Dermis blood vessel endothelial cell (primary cell): ENCODE measurements around the gene BCKDK. TPM values are rescaled to one million over a fixed set of nuclear protein-coding genes. Genes with fewer than 3 reads are reported as not detected.

ENCODE experiments used
- DNase-seq: peaks from one replicate; pipeline ENCODE4 v3.0.0; 2010
- total RNA-seq: library from RNA; depleted of rRNA; stranded (reverse); fragments of >200 nt; gene quantifications from 2 replicates; pipeline ENCODE4 v1.2.3, GENCODE V29; 2014

Gene BCKDK
- total RNA-seq, 1 donor from 2014 or later: 18.4 TPM

GRCh38 chr16:31080756-31081419, 27.3 kb upstream of the BCKDK start:
- no peak for DNase-seq

DNA sequence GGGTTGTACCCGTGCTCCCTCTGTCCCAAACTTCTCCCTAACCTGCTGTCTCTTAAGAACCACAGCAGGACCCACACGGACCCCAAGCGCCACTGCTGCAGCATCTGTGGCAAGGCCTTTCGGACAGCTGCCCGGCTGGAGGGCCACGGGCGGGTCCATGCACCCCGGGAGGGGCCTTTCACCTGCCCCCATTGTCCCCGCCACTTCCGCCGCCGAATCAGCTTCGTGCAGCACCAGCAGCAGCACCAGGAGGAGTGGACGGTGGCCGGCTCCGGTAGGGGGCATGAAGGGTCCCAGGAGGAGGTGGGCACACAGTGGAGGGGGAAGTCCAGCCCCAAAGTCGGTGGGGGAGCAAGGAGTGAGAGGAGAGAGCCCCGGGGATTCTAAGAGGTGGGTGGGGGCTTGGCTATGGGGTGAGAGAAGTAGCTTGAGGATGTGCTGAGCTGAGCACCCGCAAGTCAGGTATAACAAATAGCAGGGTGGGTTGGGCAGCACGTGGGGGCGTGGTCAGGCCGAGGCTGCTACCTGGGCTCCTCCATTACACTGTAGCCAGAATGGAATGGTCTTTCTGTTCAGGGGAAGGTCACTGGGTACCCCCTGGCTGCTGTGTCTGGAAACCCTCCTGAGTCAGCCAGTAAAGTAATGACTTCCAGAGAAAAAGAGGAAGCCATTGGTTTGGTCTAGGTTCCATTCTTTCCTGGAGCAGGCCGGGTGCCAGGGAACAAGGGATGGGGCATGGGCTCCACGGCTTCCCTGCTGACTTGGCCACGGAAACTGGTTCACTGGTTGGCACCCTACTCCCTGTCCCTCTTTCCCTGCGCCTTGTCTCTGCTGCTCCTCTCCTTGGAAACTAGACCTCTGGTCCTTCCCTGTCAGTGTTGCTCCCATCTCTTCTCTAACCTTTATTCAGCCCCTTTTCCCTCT, 26.5 kb upstream of the BCKDK start:
- peak; percentile 16 for DNase-seq

DNA sequence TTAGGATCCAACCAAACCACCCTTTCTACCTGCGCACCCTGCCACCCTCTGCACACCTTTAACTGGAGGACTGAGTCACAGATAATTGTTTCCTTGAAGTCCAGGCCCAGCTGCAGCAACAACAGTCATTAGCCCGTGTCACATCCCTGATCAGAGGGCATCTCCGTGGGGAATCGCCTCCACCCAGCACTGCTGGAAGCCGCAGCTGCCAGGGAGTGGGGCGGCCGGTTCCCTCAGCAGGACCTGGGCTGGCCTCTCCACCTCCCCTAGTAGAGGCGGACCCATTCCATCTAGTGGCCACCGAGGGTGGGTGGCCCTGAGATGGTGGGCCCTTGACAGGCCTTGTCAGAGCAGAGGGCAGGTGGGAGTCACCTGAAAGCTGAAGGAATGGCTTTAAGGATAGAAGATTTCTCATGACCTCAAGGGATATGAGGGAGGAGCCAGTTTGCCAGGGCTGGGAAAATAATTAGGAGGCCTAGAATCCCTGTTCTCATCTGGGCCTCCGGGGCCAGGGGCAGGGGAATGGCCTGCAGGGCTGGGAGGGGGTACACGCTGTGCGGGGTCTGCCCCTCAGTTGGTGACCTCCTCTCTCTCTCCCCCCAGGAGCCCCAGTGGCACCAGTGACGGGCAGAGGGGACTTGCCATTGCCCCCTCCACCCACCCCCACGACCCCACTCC, 25.7 kb upstream of the BCKDK start:
- no peak for DNase-seq

- DNase-seq: no peak
These were observed 25.1 kb upstream of the BCKDK start for GRCh38 chr16:31083081-31083480.

- no peak for DNase-seq
These were observed 24.6 kb upstream of the BCKDK start for GRCh38 chr16:31083556-31083955.

DNA sequence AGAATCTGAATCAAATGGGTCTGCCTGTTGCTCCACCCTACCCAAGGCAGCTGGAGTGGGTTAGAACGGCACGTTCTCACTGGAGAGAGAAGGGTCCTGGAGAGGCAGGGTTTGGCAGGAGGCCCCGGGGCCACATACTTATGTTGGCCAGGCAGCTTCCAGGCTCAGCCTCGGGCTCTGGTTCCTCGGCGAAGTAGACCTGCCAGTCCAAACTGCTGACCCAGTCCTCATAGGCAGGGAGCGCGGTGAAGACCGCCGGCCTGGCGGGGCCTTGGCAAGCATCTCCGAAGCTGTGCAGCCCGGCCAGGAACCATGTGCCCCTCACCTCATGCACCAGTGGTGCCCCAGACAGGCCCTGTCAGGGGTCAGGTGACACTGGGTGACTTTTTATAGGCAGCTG, 24.2 kb upstream of the BCKDK start:
- DNase-seq: no peak

DNA sequence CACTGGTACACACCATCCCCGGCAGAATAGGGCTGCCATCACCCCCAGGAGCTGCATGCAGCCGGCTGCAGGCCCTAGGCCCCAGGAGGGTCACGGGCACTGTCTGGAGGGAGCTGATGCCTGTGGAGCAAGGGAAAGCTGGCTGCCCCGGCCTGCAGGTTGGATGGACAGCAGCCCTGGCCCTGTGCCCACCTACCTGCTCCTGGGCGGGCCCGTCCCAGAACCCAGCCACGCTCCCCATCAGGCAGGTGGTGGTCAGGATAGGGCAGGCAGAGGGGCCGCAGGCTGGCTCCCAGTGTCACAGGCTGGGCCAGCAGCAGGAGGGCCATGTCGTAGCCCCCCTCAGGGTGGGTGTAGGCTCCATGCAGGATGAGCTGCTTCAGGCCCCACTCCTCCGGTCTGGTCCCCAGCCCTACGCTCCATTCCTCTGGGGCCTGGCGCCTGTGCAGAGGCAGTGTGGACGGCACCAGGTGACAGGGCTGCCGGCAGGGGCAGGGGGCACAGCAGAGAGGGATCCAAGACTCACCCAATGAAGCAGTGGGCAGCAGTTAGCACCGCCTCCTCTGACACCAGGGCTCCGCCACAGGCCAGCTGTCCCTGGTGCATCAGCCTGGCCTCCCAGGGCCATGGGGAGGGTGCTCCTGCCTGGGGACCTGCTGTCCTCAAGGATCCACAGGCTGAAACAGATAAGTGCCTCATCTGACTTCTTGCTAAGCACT, 23.4 kb upstream of the BCKDK start:
- DNase-seq: no peak

- DNase-seq: no peak
These were observed 22.8 kb upstream of the BCKDK start for GRCh38 chr16:31085411-31085810.

DNA sequence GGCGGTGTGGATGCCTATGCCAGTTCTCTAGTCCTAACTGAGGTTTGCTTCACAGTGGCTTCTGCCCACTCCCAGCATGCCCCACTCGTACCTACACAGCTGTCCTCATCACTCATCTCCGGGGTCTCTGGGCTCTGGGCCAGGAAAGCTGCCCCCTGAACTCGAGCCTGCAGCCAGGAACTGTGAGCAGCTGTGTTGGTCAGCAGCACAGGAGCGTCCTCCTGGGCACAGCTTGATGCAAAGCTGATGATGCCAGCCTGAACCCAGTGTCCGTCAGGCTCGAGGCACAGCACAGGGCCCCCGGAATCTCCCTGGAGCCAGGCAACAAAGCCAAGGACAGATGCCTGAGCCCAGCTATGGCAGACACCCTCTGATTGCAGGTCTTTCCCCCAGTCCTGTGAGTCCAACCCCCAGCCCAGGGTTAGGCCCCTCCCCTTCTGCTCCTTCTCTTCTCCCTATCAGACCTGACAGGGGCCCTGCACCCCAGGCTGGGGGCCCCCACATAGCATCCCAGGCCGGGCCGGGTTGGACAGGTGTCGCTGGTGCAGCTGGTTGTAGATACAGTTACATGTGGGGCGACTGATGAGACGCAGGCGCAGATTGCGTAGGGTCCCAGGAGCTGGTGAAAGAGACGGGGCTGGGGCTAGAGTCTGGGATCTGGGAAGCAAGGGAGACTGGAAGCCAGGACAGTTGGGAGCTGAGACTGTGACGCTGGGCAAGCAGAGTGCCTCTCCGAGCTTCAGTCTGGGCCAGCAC, 22.1 kb upstream of the BCKDK start:
- DNase-seq: no peak

- no peak for DNase-seq
These were observed 21.6 kb upstream of the BCKDK start for GRCh38 chr16:31086629-31086906.

GRCh38 chr16:31087481-31087880, 20.7 kb upstream of the BCKDK start:
- no peak for DNase-seq

DNA sequence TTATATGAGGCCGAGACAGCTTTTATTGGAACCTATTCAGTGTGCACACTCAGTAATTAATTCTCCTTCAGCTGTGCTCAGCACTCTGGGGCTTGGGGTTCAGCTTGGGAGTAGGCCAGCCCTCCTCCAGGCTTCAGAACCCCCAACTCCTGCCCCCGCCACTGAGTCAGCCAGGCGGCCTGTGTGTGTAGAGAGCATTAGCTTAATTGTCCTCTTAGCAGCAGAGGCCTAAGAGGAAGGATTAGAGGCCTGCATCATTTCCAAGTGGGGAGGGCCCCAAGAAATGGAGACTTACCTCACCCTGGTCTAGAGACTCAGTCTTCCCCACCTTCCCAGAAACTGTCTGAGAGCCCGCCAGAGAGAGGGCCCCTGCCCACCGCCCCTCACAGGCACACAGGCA, 20.2 kb upstream of the BCKDK start:
- no peak for DNase-seq

GRCh38 chr16:31088459-31089183, 19.6 kb upstream of the BCKDK start, which contains the start of gene PRSS53:
TSS of gene PRSS53 (minus strand) at chr16:31088943. CDS start at chr16:31088809, 134 bp downstream.
- no peak for DNase-seq

DNA sequence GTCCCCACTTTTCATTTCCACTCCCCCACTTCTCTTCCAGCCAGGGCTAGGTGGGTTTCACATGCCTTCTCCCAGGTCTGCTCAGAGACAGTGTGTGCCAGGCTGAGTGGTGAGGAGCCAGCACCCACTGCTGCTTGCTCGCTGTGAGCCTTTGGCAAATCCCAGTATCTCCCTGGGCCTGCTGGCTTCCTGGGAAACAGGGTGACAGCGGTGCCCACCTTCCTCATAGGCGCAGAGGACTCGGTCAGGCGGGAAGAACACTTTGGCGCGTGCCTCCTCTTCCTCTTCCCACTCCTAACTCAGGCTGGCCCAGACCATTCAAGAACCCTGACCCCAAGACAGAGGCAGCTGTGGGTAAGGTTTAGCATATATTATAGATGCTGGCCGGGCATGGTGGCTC, 19.0 kb upstream of the BCKDK start:
- DNase-seq: no peak

GRCh38 chr16:31090540-31090939, 17.6 kb upstream of the BCKDK start:
- no peak for DNase-seq

GRCh38 chr16:31092330-31092729, 15.9 kb upstream of the BCKDK start:
- DNase-seq: no peak

- no peak for DNase-seq
These were observed 15.0 kb upstream of the BCKDK start for GRCh38 chr16:31093132-31093703.

- DNase-seq: no peak
These were observed 14.1 kb upstream of the BCKDK start for GRCh38 chr16:31094088-31094423.

DNA sequence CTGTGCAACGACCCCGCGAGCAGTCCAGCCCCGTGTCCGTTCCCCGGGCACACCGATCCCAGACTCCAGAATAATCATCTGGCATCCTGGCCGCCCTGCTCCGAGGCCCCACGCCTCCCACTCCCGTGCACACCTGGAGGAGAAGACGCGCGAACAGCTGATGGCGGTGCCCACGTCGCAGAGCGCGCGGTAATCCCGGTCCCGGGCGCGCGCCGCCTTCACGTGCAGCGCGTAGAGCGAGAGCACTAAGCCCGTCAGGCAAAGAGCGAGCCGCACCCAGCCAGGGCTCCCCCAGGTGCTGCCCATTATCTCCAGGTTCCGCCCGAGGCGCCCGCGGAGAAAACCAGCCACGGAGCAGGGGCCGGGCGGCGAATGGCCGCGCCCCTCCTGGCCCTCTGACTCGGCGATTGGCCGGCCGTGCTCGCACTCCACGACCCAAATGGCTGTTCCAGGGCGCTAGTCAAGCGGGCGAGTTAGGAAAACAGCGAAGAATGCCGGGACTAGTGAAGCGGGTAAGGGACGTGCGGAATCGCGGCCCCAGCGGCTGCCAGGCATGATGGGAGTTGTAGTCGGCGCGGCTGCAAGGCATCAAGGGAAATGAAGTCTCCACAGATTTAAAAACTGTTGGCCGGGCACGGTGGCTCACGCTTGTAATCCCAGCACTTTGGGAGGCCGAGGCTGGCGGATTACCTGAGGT, 13.6 kb upstream of the BCKDK start, which contains the start of gene VKORC1:
TSS of gene VKORC1 (minus strand) at position 374 of the 697 bp plus-strand sequence. CDS start at position 306, 68 bp downstream.
- peak; percentile 98 for DNase-seq

DNA sequence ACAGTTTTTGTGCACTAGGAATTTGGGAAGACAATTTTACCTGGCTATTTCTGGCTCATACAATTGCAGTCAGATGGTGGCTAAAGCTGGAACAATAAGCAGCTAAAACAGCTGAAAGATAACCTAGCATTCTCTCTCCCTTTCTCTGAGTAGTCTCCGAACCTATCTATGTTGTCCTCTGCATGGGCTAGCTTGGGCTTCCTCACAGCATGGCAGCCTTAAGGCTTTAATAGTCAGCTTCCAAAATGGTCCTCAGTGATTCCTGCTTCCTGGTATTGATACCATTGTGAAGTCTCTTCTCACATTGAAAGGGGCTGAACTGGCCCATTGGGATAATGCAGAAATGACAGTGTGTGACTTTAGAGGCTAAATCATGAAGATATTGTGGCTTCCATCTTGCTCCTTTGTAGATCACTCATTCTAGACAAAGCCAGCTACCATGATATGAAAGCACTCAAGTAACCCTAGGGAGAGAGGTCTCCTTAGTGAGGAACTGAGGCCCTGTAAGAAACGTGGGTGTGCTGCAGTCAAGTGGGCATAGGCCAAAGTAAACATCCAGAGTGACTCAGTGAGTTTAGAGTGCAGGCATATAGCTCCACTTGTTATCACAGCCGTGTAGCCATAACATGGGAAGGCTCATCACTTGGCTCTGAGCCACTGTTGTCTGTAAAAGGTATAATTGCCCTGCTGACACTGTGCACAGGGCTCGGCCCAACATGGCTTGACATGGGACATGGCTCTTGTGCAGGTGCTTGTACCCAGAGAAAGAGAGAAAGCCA, 8.1 kb upstream of the BCKDK start:
- peak; percentile 25 for DNase-seq
